PC-9 (cell line): ENCODE measurements around the gene EML1. TPM values are rescaled to one million over a fixed set of nuclear protein-coding genes. Genes with fewer than 3 reads are reported as not detected.

ENCODE experiments used
- BruUV-seq: library from RNA; stranded (reverse); fragments of 400-500 nt; replicated peaks from 2 replicates; lab custom pipeline; 2021; lab: Mats Ljungman, UMichigan
- CTCF ChIA-PET: fragments of 300-600 bp; sonication (Branson Sonifier 250); formaldehyde crosslinking; loops from one replicate; lab custom pipeline; 2022; ENCODE audit warnings: antibody characterized with exemption; lab: Charles Lee
- POLR2A ChIA-PET: fragments of 300-600 bp; sonication (Branson Sonifier 250); formaldehyde crosslinking; loops from one replicate; lab custom pipeline; 2022; ENCODE audit warnings: antibody characterized with exemption; ENCODE audit not compliant: unreplicated experiment; lab: Charles Lee
- DNase-seq, 2 experiments: peaks; one replicate each; pipeline versions ENCODE4 v3.0.0 to v3.0.0-alpha.2; 2015 to 2022; ENCODE audit warnings: mixed read lengths in 1 of 2
- H2AFZ ChIP-seq: fragments of 200-600 bp; sonication (generic); 2 replicates; pipeline ENCODE4 v1.8.1; 2017; ENCODE audit warnings: antibody characterized with exemption
- H3F3A ChIP-seq: fragments of 200-600 bp; sonication (generic); 2 replicates; pipeline ENCODE4 v1.8.1; 2017; ENCODE audit warnings: antibody characterized with exemption, mild to moderate bottlenecking, low read depth; ENCODE audit not compliant: insufficient read depth
- H3K27ac ChIP-seq: fragments of 200-600 bp; sonication (generic); 2 replicates; pipeline ENCODE4 v1.6.1; 2016; ENCODE audit warnings: mixed run types
- H3K27me3 ChIP-seq: fragments of 200-600 bp; sonication (generic); 2 replicates; pipeline ENCODE4 v1.6.1; 2016; ENCODE audit warnings: low read depth, mixed run types; ENCODE audit not compliant: insufficient read depth
- H3K36me3 ChIP-seq: fragments of 200-600 bp; sonication (generic); 2 replicates; pipeline ENCODE4 v1.6.1; 2016; ENCODE audit warnings: low read depth, mixed run types
- H3K4me1 ChIP-seq: fragments of 200-600 bp; sonication (generic); replicated peaks from 2 replicates; pipeline ENCODE4 v1.6.1; 2016; ENCODE audit warnings: mixed run types; ENCODE audit not compliant: insufficient read depth
- H3K4me2 ChIP-seq: fragments of 200-600 bp; sonication (generic); 2 replicates; pipeline ENCODE4 v1.6.1; 2017; ENCODE audit warnings: mixed run types
- H3K4me3 ChIP-seq: fragments of 200-600 bp; sonication (generic); 2 replicates; pipeline ENCODE4 v1.6.1; 2016; ENCODE audit warnings: mixed run types
- H3K79me2 ChIP-seq: fragments of 200-600 bp; sonication (generic); 2 replicates; pipeline ENCODE4 v1.6.1; 2017; ENCODE audit warnings: low read depth, mixed run types
- H3K9me2 ChIP-seq: fragments of 200-600 bp; sonication (generic); 2 replicates; pipeline ENCODE4 v1.8.1; 2017; ENCODE audit warnings: mild to moderate bottlenecking; ENCODE audit not compliant: insufficient read depth
- H3K9me3 ChIP-seq: fragments of 200-600 bp; sonication (generic); 2 replicates; pipeline ENCODE4 v1.8.1; 2016; ENCODE audit warnings: low read depth; ENCODE audit not compliant: insufficient read depth
- H4K20me1 ChIP-seq: fragments of 200-600 bp; sonication (generic); 2 replicates; pipeline ENCODE4 v1.8.1; 2017; ENCODE audit not compliant: insufficient read depth
- CTCF ChIP-seq: fragments of 200-600 bp; sonication (generic); conservative IDR thresholded peaks from 2 replicates; pipeline ENCODE4 v1.6.1; 2017; ENCODE audit warnings: mixed run types, antibody characterized with exemption, mild to moderate bottlenecking, moderate library complexity
- EZH2 ChIP-seq: fragments of 200-600 bp; sonication (generic); IDR thresholded peaks from 2 replicates; pipeline ENCODE4 v1.8.0; 2017; ENCODE audit warnings: antibody characterized with exemption, low read depth
- intact Hi-C: fragments of 100-400 bp; cut with micrococcal nuclease; formaldehyde crosslinking; loops from one replicate; pipeline ENCODE4 v1.10.0; 2022; ENCODE audit not compliant: unreplicated experiment
- total RNA-seq: library from RNA; stranded (reverse); gene quantifications from 2 replicates; pipeline ENCODE4 v1.2.3, GENCODE V29; 2021

The EML1 gene
- total RNA-seq, 1 experiment from 2014 or later: 1.8 TPM

GRCh38 chr14:99821519-99822508 lies 28.6 kb downstream of the EML1 start:
- Histone ChIP-seq H4K20me1 (no peaks in the 10 kb centered on the region), H3K4me2 (no peak overlapping the region), H3K4me1 (no peaks in the 10 kb centered on the region), H3K36me3 (no peaks in the 10 kb centered on the region), H3F3A (no peaks in the 10 kb centered on the region), H3K79me2 (no peaks in the 10 kb centered on the region), H3K27ac (no peak overlapping the region), H2AFZ (no peak overlapping the region), H3K4me3 (no peak overlapping the region), H3K27me3 (no peaks in the 10 kb centered on the region), H3K9me2 (no peaks in the 10 kb centered on the region), H3K9me3 (no peaks in the 10 kb centered on the region)
- intact Hi-C loops: no loop called here
- no TSS peak for BruUV-seq
- ChIA-PET POLR2A (no interaction called here), CTCF (no interaction called here)
- TF ChIP-seq EZH2: no peak
- TF ChIP-seq CTCF: no peak
- peak; percentile 1 to 80 for DNase-seq

- CTCF ChIA-PET: no interaction called here
- H3K4me1 ChIP-seq: no peaks in the 10 kb centered on the region
- H3K79me2 ChIP-seq: no peaks in the 10 kb centered on the region
- H3K27me3 ChIP-seq: no peaks in the 10 kb centered on the region
- H4K20me1 ChIP-seq: no peaks in the 10 kb centered on the region
- BruUV-seq: no TSS peak
- H3K27ac ChIP-seq: no peak overlapping the region
- no peaks in the 10 kb centered on the region for H3F3A ChIP-seq
- TF ChIP-seq EZH2: no peak
- no peak for TF ChIP-seq CTCF
- no peak overlapping the region for H3K4me2 ChIP-seq
- H3K9me2 ChIP-seq: no peaks in the 10 kb centered on the region
- intact Hi-C loops: no loop called here
- H2AFZ ChIP-seq: no peak overlapping the region
- no peak for DNase-seq
- no peaks in the 10 kb centered on the region for H3K9me3 ChIP-seq
- POLR2A ChIA-PET: no interaction called here
- no peak overlapping the region for H3K4me3 ChIP-seq
- no peaks in the 10 kb centered on the region for H3K36me3 ChIP-seq
These were observed 29.7 kb downstream of the EML1 start for GRCh38 chr14:99822800-99823455.

- Histone ChIP-seq H2AFZ (no peak overlapping the region), H3K36me3 (no peaks in the 10 kb centered on the region), H3K79me2 (no peaks in the 10 kb centered on the region), H3K27ac (no peak overlapping the region), H3K4me1 (no peaks in the 10 kb centered on the region), H3K4me3 (no peak overlapping the region), H3K9me2 (no peaks in the 10 kb centered on the region), H3K4me2 (no peak overlapping the region), H4K20me1 (no peaks in the 10 kb centered on the region), H3K9me3 (no peaks in the 10 kb centered on the region), H3K27me3 (no peaks in the 10 kb centered on the region), H3F3A (no peaks in the 10 kb centered on the region)
- DNase-seq: no peak
- BruUV-seq: no TSS peak
- no peak for TF ChIP-seq CTCF
- TF ChIP-seq EZH2: no peak
- CTCF ChIA-PET: no interaction called here
- intact Hi-C loops: no loop called here
- POLR2A ChIA-PET: no interaction called here
These were observed 31.6 kb downstream of the EML1 start for GRCh38 chr14:99824776-99825175.
